ENCODE data around the gene UBQLN4. TPM values are rescaled to one million over a fixed set of nuclear protein-coding genes. Genes with fewer than 3 reads are reported as not detected.

The UBQLN4 gene
- total RNA-seq, 6 experiments from 2014 or later = 19.0 to 25.5 (median 21.0) TPM

- Histone ChIP-seq H3K27me3 (no peaks in the 10 kb centered on the region), H3K9me3 (no peaks in the 10 kb centered on the region), H3K4me1 (peaks cover 0 to 16% (median 7%) of the 10 kb centered on the region in 4 donors), H3K27ac (no peak overlapping the region), H3K36me3 (no peaks in the 10 kb centered on the region), H3K4me3 (no peak overlapping the region)
- ATAC-seq = no peak
- TF ChIP-seq CTCF (IDR thresholded peaks at IDR 0.05) (no peak), POLR2A (IDR thresholded peaks at IDR 0.05) (no peak)
- intact Hi-C loops (cut with DNase I) = loop anchor here (10.0 kb wide), 2 partner anchors 52 to 62 kb away; partner anchors contain the start of genes LAMTOR2 (in 1 of the 2), RAB25 (in 1 of the 2) and UBQLN4 (in 1 of the 2)
- 67% methylated on average over 1 of the region's 3 CpGs for WGBS (ENCODE audit: insufficient coverage, low coverage, low lambda C conversion rate, missing lambda C conversion rate)
- no peak for DNase-seq
Measured at GRCh38 chr1:156002188-156002911, 51.2 kb downstream of the UBQLN4 start.

GRCh38 chr1:156001662-156002171 lies 51.9 kb downstream of the UBQLN4 start:
- Histone ChIP-seq H3K27me3 (no peaks in the 10 kb centered on the region), H3K36me3 (no peaks in the 10 kb centered on the region), H3K4me3 (no peak overlapping the region), H3K27ac (peak overlapping the region in 1 of 3 donors; percentile 33), H3K4me1 (peaks cover 0 to 16% (median 7%) of the 10 kb centered on the region in 4 donors), H3K9me3 (no peaks in the 10 kb centered on the region)
- TF ChIP-seq POLR2A (IDR thresholded peaks at IDR 0.05) (no peak), CTCF (IDR thresholded peaks at IDR 0.05) (peak in 3 of 4 donors; percentile 11 to 24 (median 14))
- intact Hi-C loops (cut with DNase I) = loop anchor here (10.0 kb wide), 2 partner anchors 53 to 63 kb away; partner anchors contain the start of genes LAMTOR2 (in 1 of the 2), RAB25 (in 1 of the 2) and UBQLN4 (in 1 of the 2)
- ATAC-seq = peak; percentile 66 to 86 (median 75)
- no peak for DNase-seq
- WGBS (ENCODE audit: insufficient coverage, low coverage, low lambda C conversion rate, missing lambda C conversion rate) = 32% methylated on average over 4 of the region's 4 CpGs

GRCh38 chr1:156001021-156001661 lies 52.5 kb downstream of the UBQLN4 start:
- ATAC-seq = peak; percentile 62 to 82 (median 74)
- Histone ChIP-seq H3K4me3 (no peak overlapping the region), H3K36me3 (no peaks in the 10 kb centered on the region), H3K9me3 (no peaks in the 10 kb centered on the region), H3K27ac (peak overlapping the region in 1 of 3 donors; percentile 33), H3K4me1 (peaks cover 0 to 16% (median 7%) of the 10 kb centered on the region in 4 donors), H3K27me3 (no peaks in the 10 kb centered on the region)
- TF ChIP-seq POLR2A (IDR thresholded peaks at IDR 0.05) (no peak), CTCF (IDR thresholded peaks at IDR 0.05) (no peak)
- no peak for DNase-seq
- intact Hi-C loops (cut with DNase I) = loop anchor here (10.0 kb wide), 2 partner anchors 54 to 64 kb away; partner anchors contain the start of genes LAMTOR2 (in 1 of the 2), RAB25 (in 1 of the 2) and UBQLN4 (in 1 of the 2)
- 25% methylated on average over 7 of the region's 10 CpGs for WGBS (ENCODE audit: insufficient coverage, low coverage, low lambda C conversion rate, missing lambda C conversion rate)

- Histone ChIP-seq H3K27me3 (no peaks in the 10 kb centered on the region), H3K27ac (no peak overlapping the region), H3K36me3 (no peaks in the 10 kb centered on the region), H3K9me3 (no peaks in the 10 kb centered on the region), H3K4me3 (no peak overlapping the region), H3K4me1 (peaks cover 0 to 16% (median 7%) of the 10 kb centered on the region in 4 donors)
- TF ChIP-seq POLR2A (IDR thresholded peaks at IDR 0.05) = no peak
- TF ChIP-seq CTCF (IDR thresholded peaks at IDR 0.05) = no peak
- ATAC-seq = no peak
- WGBS (ENCODE audit: insufficient coverage, low coverage, low lambda C conversion rate, missing lambda C conversion rate) = 40% methylated on average over 1 of the region's 1 CpG
- no peak for DNase-seq
- intact Hi-C loops (cut with DNase I) = loop anchor here (10.0 kb wide), 2 partner anchors 55 to 65 kb away; partner anchors contain the start of genes LAMTOR2 (in 1 of the 2), RAB25 (in 1 of the 2) and UBQLN4 (in 1 of the 2)
Measured at GRCh38 chr1:155999964-156000363, 53.6 kb downstream of the UBQLN4 start.
